ENCODE results near the gene CALR3. TPM values are rescaled to one million over a fixed set of nuclear protein-coding genes. Genes with fewer than 3 reads are reported as not detected.
"Not testable (repeated sequence)": the region's sequence is repeated elsewhere in the genome, so short reads cannot be mapped to it uniquely, and the experiment has no call there.

Gene CALR3
- not detected in 2 replicates for total RNA-seq

- peak; percentile 77 for DNase-seq (ENCODE audit: extremely low read depth, low read depth, low spot score)
These were observed at the start of gene CALR3, which contains the start of gene C19orf44 for GRCh38 chr19:16495982-16496612. Gene CALR3, minus strand, starts transcription at chr19:16496167. Its CDS starts 38 bp downstream, at chr19:16496129. Gene C19orf44, plus strand, starts transcription at chr19:16496394. Its CDS starts 4,399 bp downstream, at chr19:16500793.

- DNase-seq (ENCODE audit: extremely low read depth, low read depth, low spot score), result no peak
These were observed 48.7 kb upstream of the CALR3 start for GRCh38 chr19:16544473-16545231.

- not testable (repeated sequence) for DNase-seq (ENCODE audit: extremely low read depth, low read depth, low spot score)
These were observed 47.8 kb upstream of the CALR3 start for GRCh38 chr19:16543734-16544133.

- no peak for DNase-seq (ENCODE audit: extremely low read depth, low read depth, low spot score)
These were observed 47.0 kb upstream of the CALR3 start for GRCh38 chr19:16542910-16543472.

- DNase-seq (ENCODE audit: extremely low read depth, low read depth, low spot score), result no peak
These were observed 46.3 kb upstream of the CALR3 start, which contains the start of gene CHERP for GRCh38 chr19:16542045-16542909. Gene CHERP, minus strand, starts transcription at chr19:16542437. Its CDS starts 59 bp downstream, at chr19:16542378.

- no peak for DNase-seq (ENCODE audit: extremely low read depth, low read depth, low spot score)
These were observed 45.6 kb upstream of the CALR3 start for GRCh38 chr19:16541526-16542044.

- DNase-seq (ENCODE audit: extremely low read depth, low read depth, low spot score), result no peak
These were observed 45.0 kb upstream of the CALR3 start for GRCh38 chr19:16540948-16541347.

- DNase-seq (ENCODE audit: extremely low read depth, low read depth, low spot score), result no peak
These were observed 41.1 kb upstream of the CALR3 start for GRCh38 chr19:16537111-16537510.

- no peak for DNase-seq (ENCODE audit: extremely low read depth, low read depth, low spot score)
These were observed 40.2 kb upstream of the CALR3 start for GRCh38 chr19:16536130-16536529.

GRCh38 chr19:16535381-16535780, 39.4 kb upstream of the CALR3 start:
- no peak for DNase-seq (ENCODE audit: extremely low read depth, low read depth, low spot score)

GRCh38 chr19:16532440-16533234, 36.7 kb upstream of the CALR3 start:
- DNase-seq (ENCODE audit: extremely low read depth, low read depth, low spot score), result no peak

GRCh38 chr19:16531380-16531669, 35.4 kb upstream of the CALR3 start:
- no peak for DNase-seq (ENCODE audit: extremely low read depth, low read depth, low spot score)

GRCh38 chr19:16530540-16531379, 34.8 kb upstream of the CALR3 start:
- DNase-seq (ENCODE audit: extremely low read depth, low read depth, low spot score), result no peak

GRCh38 chr19:16529466-16530144, 33.6 kb upstream of the CALR3 start:
- DNase-seq (ENCODE audit: extremely low read depth, low read depth, low spot score), result no peak

- DNase-seq (ENCODE audit: extremely low read depth, low read depth, low spot score), result no peak
These were observed 32.1 kb upstream of the CALR3 start for GRCh38 chr19:16527971-16528521.

- DNase-seq (ENCODE audit: extremely low read depth, low read depth, low spot score), result no peak
These were observed 31.5 kb upstream of the CALR3 start for GRCh38 chr19:16527334-16527935.

- no peak for DNase-seq (ENCODE audit: extremely low read depth, low read depth, low spot score)
These were observed 29.9 kb upstream of the CALR3 start for GRCh38 chr19:16525751-16526481.
